22Rv1 (cell line): Measurements from ENCODE around the gene GAPVD1.

ENCODE experiments used
- CTCF ChIP-seq: fragments of 450-650 bp; IDR thresholded peaks from 2 replicates; pipeline ENCODE4 v1.5.1; 2017; ENCODE audit warnings: mild to moderate bottlenecking
- ZFX ChIP-seq: fragments of 450-650 bp; IDR thresholded peaks from 2 replicates; pipeline ENCODE4 v1.6.1; 2017; ENCODE audit warnings: antibody characterized with exemption, borderline replicate concordance

GRCh38 chr9:125238127-125238914, 23.3 kb upstream of the GAPVD1 start:
- no peak for TF ChIP-seq CTCF
- no peak for TF ChIP-seq ZFX
